HG03432 (cell line): Measurements from ENCODE around the gene CTNNA2.

Experiments used
- ATAC-seq: cut with Tn5 transposase; IDR thresholded peaks from one replicate; pipeline ENCODE4 v1.9.1; 2021; ENCODE audit warnings: mild to moderate bottlenecking, moderate library complexity; ENCODE audit not compliant: unreplicated experiment

CTNNA2 gene

DNA sequence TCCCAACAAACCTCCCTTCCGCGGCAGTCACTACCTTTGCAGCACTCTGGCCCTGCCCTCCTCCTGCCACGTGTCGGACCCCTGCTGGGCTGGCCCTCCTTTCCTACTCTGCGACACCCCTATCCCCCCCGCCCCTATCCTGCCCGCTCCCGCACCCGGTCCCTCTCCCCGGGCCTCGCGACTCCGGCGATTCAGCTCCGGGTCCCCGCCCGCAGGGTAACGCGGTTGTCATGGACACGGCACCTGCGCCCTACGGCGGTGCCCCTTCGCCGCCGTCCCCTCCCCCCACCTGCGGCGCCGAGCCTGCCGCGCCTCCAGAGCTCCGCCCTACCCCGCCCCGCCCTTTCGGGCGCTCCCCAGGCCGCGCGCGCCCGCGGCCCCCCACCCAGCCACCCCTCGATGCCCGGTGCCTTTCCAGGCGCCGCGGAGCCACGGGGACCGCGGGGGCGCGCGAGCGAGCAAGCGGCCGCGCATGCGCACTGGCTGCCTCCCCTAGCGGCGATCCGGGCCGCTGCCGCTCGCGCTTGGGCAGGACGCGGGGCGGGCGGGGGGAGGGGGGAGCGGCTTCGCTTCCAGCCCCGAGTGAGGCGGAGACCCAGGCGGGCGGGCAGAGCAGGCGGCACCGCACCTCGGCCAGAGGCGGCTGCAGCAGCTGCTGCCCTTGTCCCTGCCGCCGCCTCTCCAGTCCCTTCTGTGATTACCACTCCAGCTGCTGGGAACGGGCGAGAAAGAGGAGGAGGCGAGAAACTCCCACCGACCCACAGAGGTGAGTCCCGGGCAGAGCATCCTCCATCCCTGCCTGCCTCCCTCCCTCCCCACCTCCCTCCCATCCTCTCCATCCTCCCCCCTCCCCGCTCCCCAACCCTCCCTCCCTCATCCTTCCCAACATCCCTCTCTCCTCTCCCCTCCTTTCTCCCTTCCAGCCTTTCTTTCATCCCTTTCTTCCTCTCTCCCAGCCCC is at the start of gene CTNNA2:
CTNNA2 (plus strand) TSS at position 610 of the 960 bp plus-strand sequence.
- peak; percentile 69 for ATAC-seq

DNA sequence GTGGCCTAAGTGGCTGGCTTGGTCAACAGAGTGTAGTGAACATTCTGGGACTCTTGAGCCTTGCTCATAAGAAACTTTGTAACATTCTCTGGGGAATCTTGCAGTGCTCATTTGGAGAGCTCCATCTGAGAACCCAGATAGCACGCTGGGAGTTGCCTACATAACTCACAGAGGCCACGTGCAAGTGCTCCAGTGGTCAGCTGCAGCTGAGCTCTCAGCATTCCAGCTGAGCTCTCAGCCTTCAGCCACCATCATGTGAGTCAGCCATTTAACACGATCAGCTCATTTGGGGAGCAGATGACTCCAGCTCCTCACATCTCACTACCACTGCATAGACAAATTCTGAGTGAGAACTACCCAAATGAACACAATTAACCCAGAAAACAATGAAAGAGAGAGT is 25.5 kb upstream of the CTNNA2 start:
- ATAC-seq, result no peak

DNA sequence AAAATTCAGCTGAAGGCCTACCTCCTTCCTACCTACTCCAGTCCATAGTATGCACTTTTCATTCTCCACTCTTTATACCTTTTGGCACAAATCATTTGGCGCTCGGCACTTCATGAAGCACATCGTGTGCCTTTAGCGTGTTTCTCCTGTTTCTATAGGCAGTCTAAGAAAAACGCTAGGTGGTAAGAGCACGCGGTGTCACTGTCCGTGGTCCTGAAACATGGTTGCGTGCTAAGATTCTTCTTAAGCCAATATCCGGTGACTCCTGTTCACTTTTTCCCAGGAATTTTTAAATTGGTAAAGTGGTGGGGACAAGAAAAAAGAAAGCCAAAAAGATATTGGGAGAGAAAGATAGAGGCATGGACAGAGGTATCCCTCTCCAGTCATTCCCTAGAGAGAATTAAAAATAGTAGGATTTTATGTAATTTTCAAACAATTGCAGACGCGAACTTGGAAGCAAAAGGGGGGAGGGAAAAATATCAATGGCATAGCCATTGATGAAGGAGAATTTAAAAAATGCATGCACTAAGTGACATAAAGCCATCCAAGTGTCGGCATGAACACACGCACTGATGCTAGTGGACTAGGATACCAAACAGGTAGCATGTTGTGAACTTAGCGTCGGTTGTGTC is 1.4 kb upstream of the CTNNA2 start:
- no peak for ATAC-seq

DNA sequence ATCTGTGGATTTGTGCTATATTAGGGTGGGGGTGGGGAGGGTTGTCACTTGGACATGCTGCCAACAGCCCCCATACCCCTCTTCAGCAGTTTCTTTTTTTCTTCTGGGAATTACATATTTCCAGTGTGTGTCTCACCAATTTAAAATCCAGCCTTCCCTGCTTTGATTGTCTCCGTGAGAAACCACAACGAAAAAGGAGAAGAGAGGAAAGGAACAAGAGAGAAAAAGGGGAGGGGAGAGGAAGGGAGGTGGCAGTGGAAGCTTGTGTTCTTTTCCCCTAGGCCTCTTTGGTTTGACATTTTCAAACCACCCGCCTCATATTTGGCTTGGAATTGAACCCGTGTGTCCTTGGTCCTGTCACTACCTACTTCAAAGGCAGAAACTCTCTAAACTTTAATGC is 860 bp downstream of the CTNNA2 start:
- ATAC-seq, result no peak

DNA sequence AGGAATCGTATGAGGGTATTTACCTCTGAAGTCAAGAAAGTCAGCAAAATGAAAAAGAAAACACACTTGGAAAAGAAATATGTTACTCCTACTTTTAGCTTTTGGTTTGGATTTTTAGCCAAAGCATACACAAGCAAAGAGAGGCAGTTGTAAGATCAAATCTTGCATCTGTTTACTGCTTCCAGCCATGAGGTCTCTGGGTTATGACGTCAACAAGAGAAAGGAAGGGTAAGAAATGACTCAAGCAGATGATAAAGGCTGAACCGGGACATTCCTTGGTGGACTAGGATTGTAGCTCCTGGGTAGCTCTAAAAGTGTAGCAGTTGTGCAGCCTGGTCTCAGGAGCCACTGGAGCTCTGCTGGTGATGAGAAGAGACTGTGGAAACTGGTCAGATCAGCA is 16.8 kb downstream of the CTNNA2 start:
- no peak for ATAC-seq

DNA sequence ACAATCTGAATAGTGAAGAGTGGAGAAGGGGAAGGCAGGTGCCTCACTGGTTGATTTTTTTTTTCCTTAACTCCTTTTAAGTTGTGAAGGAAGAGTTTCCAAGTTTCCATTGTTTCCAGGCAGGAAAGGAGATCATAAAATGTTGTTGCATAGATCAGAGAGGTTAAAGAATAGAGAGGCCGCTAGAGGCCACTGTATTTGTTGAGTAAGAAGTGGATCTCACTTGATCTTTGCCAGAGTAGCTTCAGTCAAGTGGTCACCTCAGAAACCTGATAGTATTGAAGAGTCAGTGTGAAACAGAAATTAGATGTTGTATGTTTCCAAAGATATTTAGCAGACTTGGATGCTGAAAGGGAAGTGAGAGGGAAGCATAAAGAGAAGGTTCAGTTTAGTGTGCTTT is 17.6 kb downstream of the CTNNA2 start:
- ATAC-seq, result no peak

DNA sequence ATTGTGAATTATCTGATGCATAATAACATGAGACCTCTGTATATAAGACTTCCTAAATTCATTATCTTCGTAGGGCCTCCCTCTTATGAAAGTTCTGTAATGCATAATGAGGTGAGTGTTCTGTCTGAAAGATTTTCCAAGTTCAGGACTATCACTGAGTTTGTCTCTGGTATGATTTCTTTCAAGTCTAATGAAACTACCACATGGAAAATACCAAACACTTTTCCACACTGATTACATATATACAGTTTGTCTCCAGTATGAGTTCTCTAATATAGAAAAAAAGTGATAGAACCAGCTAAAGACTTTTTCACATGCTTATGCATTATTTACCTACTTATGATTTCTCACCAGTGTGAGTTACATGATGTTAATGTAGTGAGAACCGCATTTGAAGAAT is 34.7 kb downstream of the CTNNA2 start:
- no peak for ATAC-seq

DNA sequence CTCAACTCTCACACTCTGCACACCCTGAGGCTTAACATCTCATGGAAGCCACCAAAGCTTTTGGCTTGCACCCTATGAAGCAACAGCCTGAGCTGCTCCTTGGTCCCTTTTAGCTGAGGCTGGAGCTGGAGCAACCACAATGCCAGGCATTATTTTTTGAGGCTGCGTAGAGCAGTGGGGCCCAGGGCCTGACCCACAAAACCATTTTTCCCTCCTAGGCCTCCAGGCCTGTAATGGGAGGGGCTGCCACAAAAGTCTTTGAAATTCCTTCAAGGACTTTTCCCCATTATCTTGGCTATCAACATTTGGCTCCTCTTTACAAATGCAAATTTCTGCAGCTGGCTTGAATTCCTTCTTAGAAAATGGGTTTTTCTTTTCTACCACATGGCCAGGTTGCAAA is 39.8 kb downstream of the CTNNA2 start:
- ATAC-seq, result no peak

DNA sequence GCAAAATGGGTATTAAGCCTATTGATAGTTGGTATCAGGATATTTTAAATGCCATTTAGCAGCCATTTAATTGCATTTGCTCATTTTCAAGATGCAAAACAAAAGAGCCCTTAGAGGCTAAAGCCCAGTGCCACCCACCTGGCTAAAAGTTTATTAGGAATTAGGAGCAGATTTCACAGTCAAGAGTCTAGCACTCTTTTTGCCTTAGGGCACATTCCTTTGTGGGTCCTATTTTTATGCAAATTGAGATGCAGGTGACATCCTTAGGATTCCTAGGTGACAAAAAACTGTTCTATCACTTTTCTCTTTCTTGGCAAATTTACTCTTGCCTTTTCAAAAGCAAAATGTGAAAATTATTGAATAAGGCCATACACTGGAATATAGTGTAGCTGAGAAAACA is 42.0 kb downstream of the CTNNA2 start:
- ATAC-seq, result no peak

DNA sequence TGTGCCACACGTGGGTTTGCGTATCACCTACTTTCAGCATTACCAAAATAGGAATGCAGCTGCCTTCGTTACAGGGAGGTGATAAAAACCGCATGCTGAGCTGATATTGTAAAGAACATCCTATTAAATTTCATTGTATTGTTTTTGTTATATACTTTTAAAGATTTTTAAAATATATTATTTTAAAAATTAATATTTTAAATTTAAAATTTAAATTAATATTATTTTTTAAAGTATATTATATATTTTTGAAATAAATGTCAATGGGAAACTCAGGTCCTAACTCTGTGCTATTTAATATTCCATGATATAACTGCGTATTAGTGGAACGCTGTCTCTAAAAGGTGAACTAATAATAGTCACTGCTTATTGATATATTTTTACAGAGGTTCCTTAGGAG is 51.2 kb downstream of the CTNNA2 start:
- no peak for ATAC-seq

DNA sequence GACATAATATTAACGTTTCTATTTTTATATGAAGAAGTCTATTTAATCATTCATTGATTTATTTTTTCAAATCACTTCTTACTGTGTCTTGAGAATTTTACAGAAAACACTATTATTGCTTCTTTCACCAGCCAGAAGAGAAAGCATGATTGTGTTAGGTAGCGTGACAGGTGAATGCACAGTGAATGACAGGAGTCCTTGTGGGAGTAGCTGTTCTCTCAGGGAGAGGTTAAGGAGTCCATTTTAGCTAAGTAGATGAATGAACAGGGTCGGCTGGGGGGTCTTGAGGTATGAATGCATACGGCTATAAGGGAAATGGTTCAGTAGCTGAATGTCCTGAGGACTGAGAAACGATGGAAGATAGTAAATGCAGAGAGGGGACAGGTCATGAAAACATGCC is 56.2 kb downstream of the CTNNA2 start:
- ATAC-seq, result no peak

DNA sequence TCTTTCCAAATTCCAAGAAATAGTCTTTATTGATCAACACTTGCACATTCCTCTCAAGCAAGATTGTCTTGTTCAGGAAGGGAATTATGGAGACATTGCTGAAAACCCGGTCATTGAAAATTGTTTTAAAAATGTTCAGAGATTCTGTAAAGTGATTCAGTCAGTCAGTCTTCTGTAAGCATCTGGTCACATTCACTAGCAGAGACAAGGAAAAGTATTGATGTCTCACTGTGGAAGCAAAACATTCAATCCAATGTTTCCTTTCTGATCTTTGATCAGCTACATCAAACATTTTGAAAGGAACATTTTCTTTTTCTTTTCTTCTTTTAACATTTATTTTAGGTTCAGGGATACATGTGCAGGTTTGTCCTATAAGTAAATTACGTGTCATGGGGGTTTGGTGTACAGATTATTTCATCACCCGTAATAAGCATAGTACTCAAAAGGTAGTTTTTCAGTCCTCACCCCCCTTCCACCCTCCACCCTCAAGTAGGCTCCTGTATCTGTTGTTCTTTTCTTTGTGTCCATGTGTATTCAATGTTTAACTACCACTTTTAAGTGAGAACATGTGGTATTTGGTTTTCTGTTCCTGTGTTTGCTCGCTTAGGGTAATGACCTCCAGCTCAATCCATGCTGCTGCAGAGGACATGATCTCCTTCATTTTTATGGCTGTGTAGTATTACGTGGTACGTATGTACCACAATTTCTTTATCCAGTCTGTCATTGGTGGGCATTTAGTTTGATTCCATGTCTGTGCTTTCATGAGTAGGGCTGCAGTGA is 61.2 kb downstream of the CTNNA2 start:
- ATAC-seq, result no peak

DNA sequence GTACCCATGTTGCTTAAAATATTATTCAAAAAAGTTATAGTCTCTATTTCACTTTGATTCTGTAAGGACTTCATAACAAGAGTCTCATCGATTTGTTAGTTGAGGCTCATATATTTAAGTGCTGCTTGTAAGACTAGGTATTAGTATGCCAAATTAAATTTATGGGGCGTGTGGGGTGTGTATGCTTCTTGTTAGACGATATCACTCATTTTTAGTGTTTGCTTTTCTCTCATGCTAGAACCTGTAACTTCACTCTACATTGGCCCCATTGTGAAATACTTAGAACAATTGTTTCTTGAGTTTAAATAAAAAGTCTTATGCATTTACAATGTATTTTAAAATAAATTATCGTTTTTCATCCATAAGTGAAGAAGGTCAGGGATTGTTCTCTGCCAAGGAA is 63.6 kb downstream of the CTNNA2 start:
- ATAC-seq, result no peak

DNA sequence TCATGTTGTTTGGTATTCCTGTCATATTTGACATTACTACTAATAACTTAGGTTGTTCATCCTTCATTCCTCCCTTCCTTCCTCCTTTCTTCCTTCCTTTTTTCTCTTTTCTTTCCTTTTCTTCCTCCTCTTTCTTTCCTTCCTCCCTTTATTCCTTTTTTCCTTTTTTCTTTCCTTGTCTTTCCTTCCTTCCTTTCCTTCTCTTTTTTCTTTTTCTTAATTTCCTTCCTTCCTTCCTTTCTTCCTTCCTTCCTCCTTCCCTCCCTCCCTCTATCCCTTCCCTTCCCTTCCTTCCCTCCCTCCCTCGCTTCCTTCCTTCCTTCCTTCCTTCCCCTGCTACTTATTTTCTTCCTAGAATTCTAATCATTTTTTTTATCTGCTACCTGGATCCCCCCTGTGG is 66.1 kb downstream of the CTNNA2 start:
- no peak for ATAC-seq

DNA sequence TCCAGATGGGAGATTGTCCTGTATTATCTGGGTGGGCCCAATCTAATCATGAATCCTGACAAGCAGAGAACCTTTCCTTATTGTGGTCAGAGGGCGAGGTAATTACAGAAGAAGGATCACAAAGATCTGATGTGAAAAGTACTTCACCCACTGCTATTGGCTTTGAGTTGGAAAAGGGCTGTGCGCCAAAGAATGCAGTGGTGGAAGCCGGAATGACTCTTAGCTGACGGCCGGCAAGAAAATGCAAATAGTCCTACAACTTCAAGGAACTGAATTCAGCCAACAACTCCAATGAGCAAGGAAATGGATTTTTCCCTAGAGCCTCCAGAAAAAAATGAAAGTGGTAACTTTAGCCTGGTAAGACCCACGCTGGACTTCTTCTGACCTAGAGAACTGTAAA is 67.3 kb downstream of the CTNNA2 start:
- ATAC-seq, result no peak

DNA sequence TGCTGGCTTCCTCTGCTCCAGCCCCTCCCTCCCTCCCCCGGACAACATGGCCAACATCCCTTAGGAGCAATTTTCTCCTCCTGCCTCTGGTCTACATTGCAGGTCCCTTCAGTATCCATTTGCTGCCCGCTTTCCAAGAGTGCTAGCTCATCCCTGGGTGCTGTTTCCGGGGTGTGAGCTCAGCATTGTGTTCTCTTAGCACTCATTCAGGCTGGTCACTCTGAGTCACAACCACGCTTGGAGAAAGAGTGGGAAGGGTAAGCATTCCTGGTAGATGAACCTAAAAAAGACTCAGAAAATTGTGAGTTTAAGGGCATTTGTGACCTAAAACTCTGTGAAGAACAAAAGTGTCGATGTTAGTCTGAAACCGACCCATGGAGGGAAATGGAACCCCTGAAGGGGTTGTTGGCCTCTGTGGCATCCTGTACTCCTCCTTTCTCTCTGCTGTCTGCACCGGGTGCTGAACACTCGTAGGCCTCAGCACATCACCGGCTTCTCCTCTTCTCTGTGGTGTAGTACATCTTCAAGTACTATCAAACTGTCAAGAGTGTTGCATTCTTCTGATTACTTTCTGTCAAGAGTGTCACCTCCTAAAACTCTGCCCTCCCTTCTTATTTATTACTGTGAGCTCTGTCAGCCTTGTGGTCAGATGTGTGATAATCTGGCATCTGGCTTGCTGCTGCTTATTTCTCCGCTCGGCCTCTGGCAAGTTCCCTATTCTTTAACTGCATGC is 73.0 kb downstream of the CTNNA2 start:
- no peak for ATAC-seq

DNA sequence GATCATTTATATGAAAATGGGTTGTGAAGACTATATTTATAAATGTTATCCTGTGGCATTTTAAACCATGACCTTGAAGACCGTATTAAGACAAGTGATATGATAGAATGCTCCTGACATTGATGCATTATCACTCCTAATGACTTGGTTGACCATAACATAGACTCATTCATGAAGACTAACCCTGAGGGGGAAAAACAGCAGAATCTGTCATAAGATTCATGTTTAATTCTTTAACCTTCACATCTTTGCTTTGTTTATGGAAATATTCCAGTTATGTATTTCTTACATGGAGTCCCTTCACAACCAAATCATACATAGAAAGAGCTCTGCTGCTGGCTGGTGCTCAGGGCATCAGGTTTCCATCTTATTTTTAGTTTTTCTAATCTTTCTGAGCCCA is 78.4 kb downstream of the CTNNA2 start:
- ATAC-seq, result no peak

DNA sequence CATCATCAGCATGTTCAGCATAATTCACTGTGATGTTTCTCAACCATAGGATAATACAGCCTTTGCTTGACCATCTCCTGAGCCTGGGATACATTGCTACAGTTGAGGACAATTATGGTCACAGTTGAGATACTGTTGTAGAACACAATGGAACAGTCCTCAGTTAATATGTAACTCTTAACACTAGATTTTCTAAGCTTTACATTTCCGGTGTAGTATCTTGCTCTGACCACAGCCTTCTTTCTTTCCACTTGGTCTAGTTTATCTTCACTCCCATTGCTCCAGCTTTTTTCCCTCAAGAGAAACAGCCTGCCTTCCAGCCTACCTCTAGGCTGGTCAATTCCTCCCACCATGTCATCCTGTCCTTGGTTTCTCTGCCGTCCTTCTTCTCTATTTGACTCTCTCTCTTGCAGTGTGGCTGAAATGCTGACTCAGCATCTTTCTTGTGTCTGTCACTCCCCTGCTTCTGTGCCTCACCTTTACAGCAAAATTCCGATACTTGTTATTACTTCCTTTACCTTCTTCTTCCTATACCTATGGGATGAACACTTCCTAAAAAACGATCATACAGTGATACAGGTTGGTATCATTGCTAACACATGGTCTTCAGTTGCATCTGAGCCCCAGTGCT is 80.5 kb downstream of the CTNNA2 start:
- ATAC-seq, result no peak

DNA sequence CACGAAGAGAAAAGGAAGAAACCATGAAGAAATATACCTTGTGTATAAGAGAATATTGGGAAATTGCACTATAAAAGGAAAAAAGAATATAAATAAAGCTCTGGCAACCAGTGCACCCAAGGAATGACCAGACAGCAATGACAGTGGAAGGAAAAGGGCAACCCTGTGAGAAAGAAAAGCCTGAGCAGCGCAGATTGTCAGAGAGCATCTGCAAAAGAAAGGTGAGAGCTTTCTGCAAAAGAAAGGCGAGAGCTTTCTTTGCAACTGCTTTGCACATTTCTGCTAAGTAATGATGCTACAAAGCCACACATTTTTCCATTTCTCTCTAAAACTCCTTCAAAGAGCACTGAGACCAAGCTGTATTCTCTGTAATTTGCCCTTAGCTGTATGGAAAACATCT is 83.6 kb downstream of the CTNNA2 start:
- ATAC-seq, result no peak

DNA sequence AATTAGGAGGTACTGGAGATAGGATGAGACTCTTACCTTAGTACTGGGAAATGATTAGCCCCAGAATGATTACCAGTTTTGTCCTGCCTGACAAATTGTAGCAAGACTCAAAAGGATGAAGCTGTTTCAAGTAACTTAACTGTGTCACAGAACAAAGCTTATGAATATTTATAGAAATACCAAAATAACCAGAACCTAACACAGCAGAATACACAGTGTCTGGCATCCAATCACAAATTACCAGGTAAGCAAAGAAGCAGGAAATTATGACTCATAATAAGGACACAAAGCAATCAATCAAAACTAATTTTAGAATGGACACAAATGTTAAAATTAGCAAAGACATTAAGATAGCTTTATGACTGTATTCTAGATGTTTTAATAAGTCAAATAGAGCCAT is 91.9 kb downstream of the CTNNA2 start:
- ATAC-seq, result no peak
